Uterus (tissue), 4 donors: Measurements from ENCODE around the gene KCNAB2. TPM values are rescaled to one million over a fixed set of nuclear protein-coding genes. Genes with fewer than 3 reads are reported as not detected.

Source experiments
- DNase-seq, 2 donors: peaks; one replicate each; pipeline ENCODE4 v3.0.0-alpha.2; 2019 to 2020
- H3K27ac ChIP-seq, 2 donors: fragments of 200-600 bp; sonication (generic); 1 replicate in 1 of 2; 2 replicates in 1 of 2; pipeline ENCODE4 v1.5.1; 2016 to 2018
- H3K27me3 ChIP-seq, 2 donors: fragments of 200-600 bp; sonication (generic); one replicate each; pipeline ENCODE4 v1.5.1; 2018 to 2019; ENCODE audit warnings: control low read depth in 1 of 2
- H3K36me3 ChIP-seq, 2 donors: fragments of 200-600 bp; sonication (generic); one replicate each; pipeline ENCODE4 v1.5.1; 2019; ENCODE audit warnings: control low read depth in 1 of 2
- H3K4me1 ChIP-seq, 2 donors: fragments of 200-600 bp; sonication (generic); one replicate each; pipeline ENCODE4 v1.5.1; 2018 to 2019; ENCODE audit warnings: control low read depth in 1 of 2
- H3K4me3 ChIP-seq, 2 donors: fragments of 200-600 bp; sonication (generic); 1 replicate in 1 of 2; 2 replicates in 1 of 2; pipeline ENCODE4 v1.5.1; 2018 to 2019; ENCODE audit warnings: mild to moderate bottlenecking in 1 of 2
- H3K9me3 ChIP-seq, 2 donors: fragments of 200-600 bp; sonication (generic); one replicate each; pipeline ENCODE4 v1.5.1; 2019; ENCODE audit warnings: control low read depth in 1 of 2
- POLR2A ChIP-seq, 2 donors: fragments of 450-650 bp; IDR thresholded peaks; one replicate each; pipeline ENCODE4 v1.6.1; 2016; ENCODE audit warnings: antibody characterized with exemption in 2 of 2, mild to moderate bottlenecking in 1 of 2, moderate library complexity in 1 of 2
- intact Hi-C: fragments of 100-400 bp; cut with DNase I; formaldehyde crosslinking; loops from one replicate; pipeline ENCODE4 v1.15.1; 2023; ENCODE audit warnings: low total_unique reads
- total RNA-seq, 4 donors: library from RNA; depleted of rRNA in 3 of 4; stranded (reverse); fragments of >200 nt in 3 of 4; gene quantifications; one replicate each; pipeline versions ENCODE4 v1.1.0 to v1.2.4, GENCODE V29; 2014 to 2023
- TF ChIP-seq, protein P1 (sequence below), 4 experiments: fragments of 200-600 bp in 2 of 4; fragments of 450-650 bp in 2 of 4; sonication (generic) in 2 of 4; IDR thresholded peaks; one replicate each; pipeline ENCODE4 v1.5.1; 2016 to 2019; ENCODE audit warnings: antibody characterized with exemption in 4 of 4, mild to moderate bottlenecking in 2 of 4, moderate library complexity in 1 of 4
- donor health status: DM: yes; HTN: yes; CAD: no.

Gene KCNAB2
- total RNA-seq, 4 donors from 2014 or later = 1.5 to 21.2 (median 12.9) TPM

DNA sequence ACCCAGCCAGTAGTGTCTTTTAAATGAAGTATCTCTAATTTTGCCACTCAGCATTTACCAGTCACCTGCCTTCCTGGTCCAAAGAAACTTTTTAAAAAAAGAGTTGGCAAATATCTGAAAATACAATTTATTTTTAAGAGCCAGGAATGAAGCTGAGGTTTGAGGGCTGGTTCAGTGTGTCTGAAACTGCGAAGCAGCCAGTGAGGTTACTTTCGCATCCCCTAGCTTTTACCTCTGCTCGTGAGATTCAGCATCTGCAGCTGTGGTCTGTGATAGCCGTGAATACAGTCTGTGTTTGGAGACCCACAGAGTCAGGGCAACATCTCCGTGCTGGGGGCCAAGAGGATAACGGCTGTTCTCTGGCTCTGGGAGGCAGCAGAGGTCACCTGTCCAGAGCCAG, 21.3 kb upstream of the KCNAB2 start:
- Histone ChIP-seq H3K36me3 (no peaks in the 10 kb centered on the region), H3K9me3 (no peaks in the 10 kb centered on the region), H3K4me1 (no peaks in the 10 kb centered on the region), H3K27me3 (no peaks in the 10 kb centered on the region), H3K27ac (no peak overlapping the region), H3K4me3 (no peak overlapping the region)
- intact Hi-C loops = no loop called here
- TF ChIP-seq, protein P1, sequence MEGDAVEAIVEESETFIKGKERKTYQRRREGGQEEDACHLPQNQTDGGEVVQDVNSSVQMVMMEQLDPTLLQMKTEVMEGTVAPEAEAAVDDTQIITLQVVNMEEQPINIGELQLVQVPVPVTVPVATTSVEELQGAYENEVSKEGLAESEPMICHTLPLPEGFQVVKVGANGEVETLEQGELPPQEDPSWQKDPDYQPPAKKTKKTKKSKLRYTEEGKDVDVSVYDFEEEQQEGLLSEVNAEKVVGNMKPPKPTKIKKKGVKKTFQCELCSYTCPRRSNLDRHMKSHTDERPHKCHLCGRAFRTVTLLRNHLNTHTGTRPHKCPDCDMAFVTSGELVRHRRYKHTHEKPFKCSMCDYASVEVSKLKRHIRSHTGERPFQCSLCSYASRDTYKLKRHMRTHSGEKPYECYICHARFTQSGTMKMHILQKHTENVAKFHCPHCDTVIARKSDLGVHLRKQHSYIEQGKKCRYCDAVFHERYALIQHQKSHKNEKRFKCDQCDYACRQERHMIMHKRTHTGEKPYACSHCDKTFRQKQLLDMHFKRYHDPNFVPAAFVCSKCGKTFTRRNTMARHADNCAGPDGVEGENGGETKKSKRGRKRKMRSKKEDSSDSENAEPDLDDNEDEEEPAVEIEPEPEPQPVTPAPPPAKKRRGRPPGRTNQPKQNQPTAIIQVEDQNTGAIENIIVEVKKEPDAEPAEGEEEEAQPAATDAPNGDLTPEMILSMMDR (IDR thresholded peaks at IDR 0.05) = no peak
- no peak for TF ChIP-seq POLR2A (IDR thresholded peaks at IDR 0.05)
- no peak for DNase-seq

DNA sequence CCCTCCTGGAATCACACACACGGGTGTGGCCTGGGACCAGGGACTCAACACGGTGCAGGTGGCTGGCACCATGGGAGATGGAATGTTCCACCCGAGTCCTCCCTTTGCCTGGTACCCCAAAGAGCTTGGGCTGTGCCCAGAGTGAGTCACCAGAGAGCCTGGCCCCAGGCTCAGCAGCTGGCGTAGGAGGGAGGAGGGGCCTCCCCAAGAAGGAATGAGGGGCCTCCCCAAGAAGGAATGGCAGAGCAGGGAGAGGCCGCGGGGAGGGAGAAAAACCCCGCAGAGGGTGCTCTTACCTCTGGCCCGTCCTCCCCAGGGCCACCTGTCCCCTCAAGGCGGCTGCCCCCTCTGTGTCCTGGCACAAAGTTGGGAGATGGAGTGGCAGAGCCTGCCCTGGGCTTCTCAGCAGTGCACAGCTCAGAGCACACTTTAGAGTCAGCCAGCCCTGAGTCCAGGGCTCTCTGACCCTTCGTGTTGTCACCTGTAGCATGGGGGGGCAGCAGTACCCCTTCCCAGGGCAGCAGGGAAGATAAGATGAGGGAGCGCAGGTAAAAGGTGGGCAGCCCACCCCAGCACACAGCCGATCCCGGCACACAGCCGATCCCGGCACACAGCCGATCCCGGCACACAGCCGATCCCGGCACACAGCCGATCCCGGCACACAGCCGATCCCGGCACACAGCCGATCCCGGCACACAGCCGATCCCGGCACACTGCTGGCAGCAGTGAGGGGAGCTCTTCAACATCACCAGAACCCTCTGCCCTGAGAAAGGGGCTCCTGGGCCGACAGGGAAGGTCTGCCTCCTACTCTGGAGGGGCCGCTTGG, 20.2 kb upstream of the KCNAB2 start:
- intact Hi-C loops = no loop called here
- Histone ChIP-seq H3K27me3 (no peaks in the 10 kb centered on the region), H3K4me1 (no peaks in the 10 kb centered on the region), H3K36me3 (no peaks in the 10 kb centered on the region), H3K27ac (no peak overlapping the region), H3K4me3 (no peak overlapping the region), H3K9me3 (no peaks in the 10 kb centered on the region)
- no peak for TF ChIP-seq POLR2A (IDR thresholded peaks at IDR 0.05)
- TF ChIP-seq, protein P1 (IDR thresholded peaks at IDR 0.05) = no peak
- DNase-seq = no peak

DNA sequence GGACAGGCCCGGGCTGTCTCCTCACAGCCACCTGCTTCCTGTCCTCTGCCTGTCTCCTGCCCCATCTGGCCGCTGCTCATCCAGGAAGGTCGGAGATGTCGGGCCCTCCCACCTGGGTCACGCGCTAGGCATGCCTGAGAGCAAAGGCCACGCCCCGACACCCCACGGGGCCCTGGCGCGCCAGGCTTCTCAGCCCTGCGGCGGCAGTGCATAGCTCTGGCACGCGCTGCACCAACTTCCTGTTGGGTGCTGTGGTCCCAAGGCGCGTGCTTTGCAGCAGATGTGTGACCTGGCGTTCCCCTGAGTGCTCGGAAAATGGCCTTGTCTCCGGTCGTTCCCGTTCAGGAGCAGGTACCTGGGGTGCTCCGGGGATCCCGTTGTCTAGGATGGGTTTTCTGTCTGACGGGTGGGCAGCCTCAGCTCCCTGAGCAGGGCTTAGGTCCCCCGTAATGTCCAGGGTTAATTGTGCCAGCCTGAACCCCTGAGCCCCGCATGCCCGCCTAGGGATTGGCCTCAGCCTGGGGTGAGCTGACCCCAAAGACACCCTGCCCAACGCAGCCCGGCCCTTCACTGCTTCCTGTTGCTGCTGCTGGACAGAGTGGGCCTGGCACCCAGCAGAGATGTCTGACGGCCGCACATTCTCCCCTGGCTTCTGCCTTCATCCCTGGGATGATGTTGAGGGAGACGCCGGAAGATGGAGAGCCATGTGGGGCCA, 19.4 kb upstream of the KCNAB2 start:
- DNase-seq = peak; percentile 32 to 45
- intact Hi-C loops = no loop called here
- TF ChIP-seq POLR2A (IDR thresholded peaks at IDR 0.05) = no peak
- TF ChIP-seq, protein P1 (IDR thresholded peaks at IDR 0.05) = no peak
- H3K27ac ChIP-seq = no peak overlapping the region
- H3K4me1 ChIP-seq = no peaks in the 10 kb centered on the region
- H3K27me3 ChIP-seq = no peaks in the 10 kb centered on the region
- no peaks in the 10 kb centered on the region for H3K36me3 ChIP-seq
- no peak overlapping the region for H3K4me3 ChIP-seq
- no peaks in the 10 kb centered on the region for H3K9me3 ChIP-seq

DNA sequence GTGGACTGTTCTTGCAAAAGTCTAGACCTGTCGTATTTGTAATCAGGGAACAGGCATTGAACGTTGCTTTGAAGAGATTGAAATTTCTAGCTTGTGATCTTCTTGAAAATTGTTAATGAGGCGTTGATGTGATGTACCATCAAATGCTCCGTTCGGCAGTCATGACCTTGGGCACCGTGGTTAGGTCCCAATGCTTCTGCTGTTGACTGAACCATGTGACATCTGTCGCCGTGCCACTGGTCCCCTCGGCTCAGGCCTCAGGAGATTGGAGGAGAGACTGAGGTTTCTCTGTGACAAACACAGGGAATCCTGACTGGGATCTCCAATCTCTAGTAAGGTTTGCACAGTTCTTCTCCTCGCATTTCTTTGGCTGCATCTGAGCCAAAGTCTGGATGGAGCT, 18.1 kb upstream of the KCNAB2 start:
- Histone ChIP-seq H3K27me3 (no peaks in the 10 kb centered on the region), H3K4me1 (no peaks in the 10 kb centered on the region), H3K36me3 (no peaks in the 10 kb centered on the region), H3K9me3 (no peaks in the 10 kb centered on the region), H3K27ac (no peak overlapping the region), H3K4me3 (no peak overlapping the region)
- no peak for DNase-seq
- no peak for TF ChIP-seq POLR2A (IDR thresholded peaks at IDR 0.05)
- TF ChIP-seq, protein P1 (IDR thresholded peaks at IDR 0.05) = no peak
- intact Hi-C loops = no loop called here
